WTC11 (cell line): ENCODE measurements around the gene AKAP9.

ENCODE experiments used
- AFF4 ChIP-seq: sonication (generic); formaldehyde crosslinking; IDR thresholded peaks from 2 replicates; pipeline ENCODE4 v1.8.1; 2023; ENCODE audit warnings: mild to moderate bottlenecking, missing genetic modification reagents, borderline replicate concordance
- ATF6 ChIP-seq: sonication (generic); formaldehyde crosslinking; IDR thresholded peaks from 2 replicates; pipeline ENCODE4 v1.8.1; 2023; ENCODE audit warnings: mild to moderate bottlenecking, missing genetic modification reagents
- CREM ChIP-seq: sonication (generic); formaldehyde crosslinking; IDR thresholded peaks from 2 replicates; pipeline ENCODE4 v1.8.1; 2022; ENCODE audit warnings: mild to moderate bottlenecking, missing genetic modification reagents, moderate library complexity
- CTCF ChIP-seq: fragments of 200-600 bp; IDR thresholded peaks from 2 replicates; pipeline ENCODE4 v1.8.0; 2022; ENCODE audit warnings: antibody characterized with exemption
- ELF4 ChIP-seq: sonication (generic); formaldehyde crosslinking; IDR thresholded peaks from 2 replicates; pipeline ENCODE4 v1.8.1; 2022; ENCODE audit warnings: low read depth, mild to moderate bottlenecking, moderate library complexity, missing genetic modification reagents
- ETV6 ChIP-seq: sonication (generic); formaldehyde crosslinking; IDR thresholded peaks from 2 replicates; pipeline ENCODE4 v1.8.1; 2022; ENCODE audit warnings: mild to moderate bottlenecking, missing genetic modification reagents
- FOXJ3 ChIP-seq: sonication (generic); formaldehyde crosslinking; IDR thresholded peaks from 2 replicates; pipeline ENCODE4 v1.9.0; 2021; ENCODE audit warnings: missing genetic modification reagents, mild to moderate bottlenecking, borderline replicate concordance
- OVOL2 ChIP-seq: fragments of 250-450 bp; sonication (Bioruptor Pico); IDR thresholded peaks from 2 replicates; pipeline ENCODE4 v1.9.0; 2021; ENCODE audit warnings: mild to moderate bottlenecking, borderline replicate concordance
- USF2 ChIP-seq: sonication (generic); formaldehyde crosslinking; IDR thresholded peaks from 2 replicates; pipeline ENCODE4 v1.8.1; 2023; ENCODE audit warnings: mild to moderate bottlenecking, missing genetic modification reagents, moderate library complexity
- ZNF121 ChIP-seq: sonication (generic); formaldehyde crosslinking; IDR thresholded peaks from 2 replicates; pipeline ENCODE4 v1.8.0; 2023; ENCODE audit warnings: missing genetic modification reagents
- ZNF138 ChIP-seq: sonication (generic); formaldehyde crosslinking; conservative IDR thresholded peaks from 2 replicates; pipeline ENCODE4 v1.8.1; 2022; ENCODE audit warnings: mild to moderate bottlenecking, moderate library complexity, missing genetic modification reagents
- ZNF396 ChIP-seq: fragments of 250-450 bp; sonication (Bioruptor Pico); IDR thresholded peaks from 2 replicates; pipeline ENCODE4 v1.8.0; 2021; ENCODE audit warnings: mild to moderate bottlenecking, moderate library complexity, borderline replicate concordance
- TF ChIP-seq, protein P1 (sequence below): sonication (generic); formaldehyde crosslinking; IDR thresholded peaks from 2 replicates; pipeline ENCODE4 v1.8.1; 2022; ENCODE audit warnings: low read depth, mild to moderate bottlenecking, moderate library complexity, missing genetic modification reagents, borderline replicate concordance
- TF ChIP-seq, protein P2 (sequence below): sonication (generic); formaldehyde crosslinking; conservative IDR thresholded peaks from 2 replicates; pipeline ENCODE4 v1.8.1; 2023; ENCODE audit warnings: mild to moderate bottlenecking, low read depth, missing genetic modification reagents, moderate library complexity

DNA sequence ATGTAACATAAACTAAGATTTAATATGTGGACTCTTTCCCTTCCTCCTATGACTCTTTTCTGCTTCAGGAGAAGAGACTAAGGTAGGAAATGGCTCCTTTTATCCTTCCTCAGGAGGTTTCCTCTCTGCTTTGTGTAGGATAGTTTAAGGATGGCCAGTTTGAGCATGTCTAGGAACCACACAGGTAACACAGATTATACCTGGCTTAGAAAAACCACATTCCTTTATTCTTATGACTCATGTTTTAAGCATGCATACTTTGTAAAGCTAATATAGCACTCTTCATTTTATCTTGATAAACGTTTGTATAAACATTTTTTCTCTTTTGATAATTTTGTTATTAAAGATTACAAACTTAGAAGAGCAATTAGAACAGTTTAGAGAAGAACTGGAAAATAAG lies 135.8 kb downstream of the AKAP9 start:
- no peak for TF ChIP-seq FOXJ3 (CRISPR knock-in tag)
- TF ChIP-seq ZNF121 (CRISPR knock-in tag) = no peak
- TF ChIP-seq AFF4 = no peak
- TF ChIP-seq, protein P1, sequence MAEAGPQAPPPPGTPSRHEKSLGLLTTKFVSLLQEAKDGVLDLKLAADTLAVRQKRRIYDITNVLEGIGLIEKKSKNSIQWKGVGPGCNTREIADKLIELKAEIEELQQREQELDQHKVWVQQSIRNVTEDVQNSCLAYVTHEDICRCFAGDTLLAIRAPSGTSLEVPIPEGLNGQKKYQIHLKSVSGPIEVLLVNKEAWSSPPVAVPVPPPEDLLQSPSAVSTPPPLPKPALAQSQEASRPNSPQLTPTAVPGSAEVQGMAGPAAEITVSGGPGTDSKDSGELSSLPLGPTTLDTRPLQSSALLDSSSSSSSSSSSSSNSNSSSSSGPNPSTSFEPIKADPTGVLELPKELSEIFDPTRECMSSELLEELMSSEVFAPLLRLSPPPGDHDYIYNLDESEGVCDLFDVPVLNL (CRISPR knock-in tag) = no peak
- TF ChIP-seq CTCF = no peak
- TF ChIP-seq ETV6 (CRISPR knock-in tag) = no peak
- TF ChIP-seq CREM (CRISPR knock-in tag) = no peak
- TF ChIP-seq ZNF396 (CRISPR knock-in tag) = no peak
- TF ChIP-seq, protein P2, sequence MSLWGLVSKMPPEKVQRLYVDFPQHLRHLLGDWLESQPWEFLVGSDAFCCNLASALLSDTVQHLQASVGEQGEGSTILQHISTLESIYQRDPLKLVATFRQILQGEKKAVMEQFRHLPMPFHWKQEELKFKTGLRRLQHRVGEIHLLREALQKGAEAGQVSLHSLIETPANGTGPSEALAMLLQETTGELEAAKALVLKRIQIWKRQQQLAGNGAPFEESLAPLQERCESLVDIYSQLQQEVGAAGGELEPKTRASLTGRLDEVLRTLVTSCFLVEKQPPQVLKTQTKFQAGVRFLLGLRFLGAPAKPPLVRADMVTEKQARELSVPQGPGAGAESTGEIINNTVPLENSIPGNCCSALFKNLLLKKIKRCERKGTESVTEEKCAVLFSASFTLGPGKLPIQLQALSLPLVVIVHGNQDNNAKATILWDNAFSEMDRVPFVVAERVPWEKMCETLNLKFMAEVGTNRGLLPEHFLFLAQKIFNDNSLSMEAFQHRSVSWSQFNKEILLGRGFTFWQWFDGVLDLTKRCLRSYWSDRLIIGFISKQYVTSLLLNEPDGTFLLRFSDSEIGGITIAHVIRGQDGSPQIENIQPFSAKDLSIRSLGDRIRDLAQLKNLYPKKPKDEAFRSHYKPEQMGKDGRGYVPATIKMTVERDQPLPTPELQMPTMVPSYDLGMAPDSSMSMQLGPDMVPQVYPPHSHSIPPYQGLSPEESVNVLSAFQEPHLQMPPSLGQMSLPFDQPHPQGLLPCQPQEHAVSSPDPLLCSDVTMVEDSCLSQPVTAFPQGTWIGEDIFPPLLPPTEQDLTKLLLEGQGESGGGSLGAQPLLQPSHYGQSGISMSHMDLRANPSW (CRISPR knock-in tag) = no peak
- no peak for TF ChIP-seq ZNF138 (CRISPR knock-in tag)
- TF ChIP-seq USF2 (CRISPR knock-in tag) = no peak
- TF ChIP-seq ELF4 (CRISPR knock-in tag) = no peak
- no peak for TF ChIP-seq ATF6
- no peak for TF ChIP-seq OVOL2 (CRISPR knock-in tag)
